ENCODE data around the gene OTP. TPM values are rescaled to one million over a fixed set of nuclear protein-coding genes. Genes with fewer than 3 reads are reported as not detected.

Gene OTP
- total and polyA plus RNA-seq, 9 donors, result not detected

DNA sequence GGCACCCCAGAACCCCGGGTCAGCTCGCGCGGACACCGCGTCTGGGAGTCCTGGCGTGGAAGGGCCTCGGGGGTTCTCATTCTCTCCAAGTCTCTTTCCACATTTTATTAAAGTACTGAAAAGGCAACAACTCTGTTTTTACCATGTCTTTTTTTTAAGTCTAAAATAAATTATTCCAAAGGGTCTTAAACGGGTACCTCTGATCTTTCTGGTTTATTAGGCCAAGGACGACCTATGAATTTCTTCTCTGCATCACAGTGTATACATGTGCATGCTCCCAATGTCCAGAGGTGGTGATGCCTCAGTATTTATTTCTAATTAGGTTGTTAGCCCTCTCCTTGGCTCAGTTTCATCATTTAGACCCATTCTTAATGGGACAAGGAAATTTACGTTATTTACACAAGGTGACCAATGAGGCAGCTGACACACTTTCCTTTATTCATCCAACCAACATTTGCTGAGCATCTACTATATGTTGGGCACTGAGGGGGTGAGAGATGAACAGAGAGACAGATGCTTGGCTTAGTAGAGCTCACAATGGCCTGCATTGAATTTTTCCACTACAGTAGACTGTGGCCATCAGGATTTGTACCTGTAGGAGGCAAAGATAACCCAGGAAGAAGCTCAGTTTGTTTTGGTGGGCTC lies 7.6 kb upstream of the OTP start:
- H3K4me1 ChIP-seq (ENCODE audit: control insufficient read depth, insufficient read depth, low read length), result peaks cover 17% of the 10 kb centered on the region
- peaks cover 81% of the 10 kb centered on the region for H3K27me3 ChIP-seq (ENCODE audit: control insufficient read depth, insufficient read depth, low read length)
- H3K9me3 ChIP-seq (replicated peaks; ENCODE audit: control insufficient read depth, low read depth, low read length), result no peaks in the 10 kb centered on the region
- no peak overlapping the region for H3K27ac ChIP-seq (ENCODE audit: low read length)
- WGBS (ENCODE audit: insufficient coverage), result 0% methylated on average over 1 of the region's 11 CpGs
- no peaks in the 10 kb centered on the region for H3K36me3 ChIP-seq (ENCODE audit: control insufficient read depth, insufficient read depth, low read length)
- no peak for DNase-seq
- no peak overlapping the region for H3K4me3 ChIP-seq (ENCODE audit: low read length)

DNA sequence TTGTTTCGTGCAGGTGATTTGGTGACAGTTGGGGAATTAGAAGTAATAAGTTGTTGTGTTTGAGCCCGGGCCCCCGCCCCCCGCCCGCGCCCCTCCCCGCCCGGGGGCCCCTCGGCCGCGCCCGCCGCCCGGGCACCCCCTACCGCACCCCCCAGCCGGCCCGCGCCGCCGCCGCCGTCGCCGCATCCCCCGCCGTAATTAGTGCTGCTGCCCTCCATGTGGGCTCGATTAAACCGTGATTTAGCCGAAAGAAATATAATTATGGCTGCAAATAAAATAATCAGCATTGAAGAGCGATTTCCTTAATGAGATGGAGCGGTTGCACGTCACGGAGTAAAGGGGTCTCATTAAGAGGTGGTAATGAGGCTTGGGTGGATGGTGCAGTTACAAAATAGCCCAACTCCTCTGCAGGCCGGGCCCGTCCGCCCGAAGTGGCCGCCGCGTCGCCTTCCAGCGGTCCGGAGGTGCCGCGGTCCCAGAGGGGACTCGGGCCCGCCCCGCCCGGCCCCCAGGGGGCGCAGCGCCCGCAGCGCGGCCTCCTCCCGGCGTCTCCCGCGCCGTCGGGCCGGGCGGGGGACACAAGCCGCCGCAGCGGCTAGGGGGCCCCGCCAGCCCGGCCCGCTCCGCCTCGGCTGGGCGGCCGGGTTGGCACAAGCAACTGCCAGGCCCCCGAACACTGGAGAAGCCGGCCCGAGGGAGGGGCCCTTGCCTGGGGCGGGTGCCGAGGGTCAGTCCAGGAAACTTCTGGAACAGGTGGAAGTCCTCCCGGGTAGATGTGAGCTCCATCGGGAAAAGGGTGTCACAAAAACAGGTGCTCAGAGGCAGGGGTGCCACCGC lies 6.9 kb upstream of the OTP start:
- H3K4me1 ChIP-seq (ENCODE audit: control insufficient read depth, insufficient read depth, low read length), result peaks cover 23% of the 10 kb centered on the region
- no peak overlapping the region for H3K27ac ChIP-seq (ENCODE audit: low read length)
- no peaks in the 10 kb centered on the region for H3K36me3 ChIP-seq (ENCODE audit: control insufficient read depth, insufficient read depth, low read length)
- H3K9me3 ChIP-seq (replicated peaks; ENCODE audit: control insufficient read depth, low read depth, low read length), result no peaks in the 10 kb centered on the region
- under 1% methylated on average over 64 of the region's 80 CpGs for WGBS (ENCODE audit: insufficient coverage)
- peak; percentile 19 for DNase-seq
- H3K4me3 ChIP-seq (ENCODE audit: low read length), result peak overlapping the region; percentile 10
- peaks cover 82% of the 10 kb centered on the region for H3K27me3 ChIP-seq (ENCODE audit: control insufficient read depth, insufficient read depth, low read length)

DNA sequence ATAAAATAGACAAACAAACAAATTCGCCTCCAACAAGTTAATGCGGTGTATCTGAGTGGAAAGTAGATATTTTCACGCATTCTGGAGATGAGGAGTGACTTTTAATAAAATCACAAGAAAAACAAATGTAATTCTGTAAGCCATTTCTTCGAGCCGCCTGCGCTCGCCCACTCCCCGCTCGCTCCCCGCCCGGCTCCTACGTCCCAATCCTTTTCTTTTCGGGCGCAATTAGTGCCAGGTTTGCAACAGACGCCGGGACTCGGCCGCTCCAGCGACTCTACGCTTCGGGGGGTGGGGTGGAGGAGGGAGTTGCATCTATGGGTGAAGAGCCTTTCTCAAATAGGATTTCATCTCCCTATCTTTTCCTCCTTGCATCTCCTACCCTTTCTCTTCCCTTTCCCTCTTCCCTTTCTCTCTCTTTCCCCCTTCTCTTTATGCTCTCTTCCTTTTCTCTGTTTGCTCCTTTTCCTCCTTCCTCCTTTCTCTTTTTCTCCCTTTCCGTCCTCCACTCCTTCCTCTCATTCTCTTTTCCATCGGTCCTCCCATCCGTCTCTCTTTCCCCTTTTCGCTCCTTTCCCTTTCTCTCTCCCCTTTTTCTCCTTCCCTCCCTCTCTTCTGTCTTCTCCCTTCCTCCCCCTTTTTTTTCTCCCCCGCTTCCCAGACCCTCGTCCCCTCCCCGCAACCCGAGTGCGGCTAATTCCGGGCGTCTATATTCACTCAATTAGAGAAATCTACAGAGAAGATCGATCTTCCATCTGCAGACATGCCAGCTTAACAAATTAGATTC lies 6.1 kb upstream of the OTP start:
- no peak overlapping the region for H3K4me3 ChIP-seq (ENCODE audit: low read length)
- peaks cover 26% of the 10 kb centered on the region for H3K4me1 ChIP-seq (ENCODE audit: control insufficient read depth, insufficient read depth, low read length)
- no peak for DNase-seq
- H3K36me3 ChIP-seq (ENCODE audit: control insufficient read depth, insufficient read depth, low read length), result no peaks in the 10 kb centered on the region
- WGBS (ENCODE audit: insufficient coverage), result 1% methylated on average over 4 of the region's 33 CpGs
- H3K9me3 ChIP-seq (replicated peaks; ENCODE audit: control insufficient read depth, low read depth, low read length), result no peaks in the 10 kb centered on the region
- H3K27ac ChIP-seq (ENCODE audit: low read length), result no peak overlapping the region
- peaks cover 84% of the 10 kb centered on the region for H3K27me3 ChIP-seq (ENCODE audit: control insufficient read depth, insufficient read depth, low read length)

DNA sequence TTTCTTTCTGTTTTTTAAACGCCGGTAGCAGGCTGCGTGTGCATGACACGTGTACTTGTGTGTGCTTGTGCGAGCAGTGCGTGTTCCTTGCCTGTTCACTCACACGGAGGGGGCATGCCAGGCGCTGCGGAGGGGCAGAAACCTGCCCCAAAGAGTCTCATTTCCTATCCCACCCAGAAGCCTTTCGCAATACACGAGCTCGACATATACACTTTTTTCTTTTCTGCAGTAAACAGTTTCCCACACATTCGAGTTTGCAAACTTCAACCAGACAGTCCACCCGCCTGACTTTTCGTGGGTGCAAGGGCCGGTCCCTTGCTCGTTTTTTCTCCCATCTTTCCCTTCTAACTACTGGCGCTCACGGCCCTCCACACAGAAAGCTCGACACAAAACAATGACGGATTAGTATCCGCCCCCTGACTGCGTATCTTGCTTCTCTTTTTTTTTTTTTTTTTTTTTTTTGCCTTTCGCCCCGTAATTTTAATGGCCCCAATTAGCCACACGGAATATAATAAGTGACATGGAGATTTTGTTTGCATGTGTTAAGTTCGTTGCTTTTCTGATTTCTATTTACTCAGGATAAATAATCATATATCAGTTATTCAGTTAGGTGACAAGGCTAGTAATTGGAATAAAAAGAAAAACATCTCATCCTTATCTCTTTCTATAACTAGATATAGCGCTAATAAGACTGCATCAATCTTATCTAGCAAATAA lies 5.3 kb upstream of the OTP start:
- Histone ChIP-seq H3K9me3 (replicated peaks; ENCODE audit: control insufficient read depth, low read depth, low read length) (no peaks in the 10 kb centered on the region), H3K4me3 (ENCODE audit: low read length) (no peak overlapping the region), H3K4me1 (ENCODE audit: control insufficient read depth, insufficient read depth, low read length) (peaks cover 30% of the 10 kb centered on the region), H3K27me3 (ENCODE audit: control insufficient read depth, insufficient read depth, low read length) (peaks cover 86% of the 10 kb centered on the region), H3K36me3 (ENCODE audit: control insufficient read depth, insufficient read depth, low read length) (no peaks in the 10 kb centered on the region), H3K27ac (ENCODE audit: low read length) (no peak overlapping the region)
- DNase-seq, result no peak
- 7% methylated on average over 16 of the region's 28 CpGs for WGBS (ENCODE audit: insufficient coverage)

DNA sequence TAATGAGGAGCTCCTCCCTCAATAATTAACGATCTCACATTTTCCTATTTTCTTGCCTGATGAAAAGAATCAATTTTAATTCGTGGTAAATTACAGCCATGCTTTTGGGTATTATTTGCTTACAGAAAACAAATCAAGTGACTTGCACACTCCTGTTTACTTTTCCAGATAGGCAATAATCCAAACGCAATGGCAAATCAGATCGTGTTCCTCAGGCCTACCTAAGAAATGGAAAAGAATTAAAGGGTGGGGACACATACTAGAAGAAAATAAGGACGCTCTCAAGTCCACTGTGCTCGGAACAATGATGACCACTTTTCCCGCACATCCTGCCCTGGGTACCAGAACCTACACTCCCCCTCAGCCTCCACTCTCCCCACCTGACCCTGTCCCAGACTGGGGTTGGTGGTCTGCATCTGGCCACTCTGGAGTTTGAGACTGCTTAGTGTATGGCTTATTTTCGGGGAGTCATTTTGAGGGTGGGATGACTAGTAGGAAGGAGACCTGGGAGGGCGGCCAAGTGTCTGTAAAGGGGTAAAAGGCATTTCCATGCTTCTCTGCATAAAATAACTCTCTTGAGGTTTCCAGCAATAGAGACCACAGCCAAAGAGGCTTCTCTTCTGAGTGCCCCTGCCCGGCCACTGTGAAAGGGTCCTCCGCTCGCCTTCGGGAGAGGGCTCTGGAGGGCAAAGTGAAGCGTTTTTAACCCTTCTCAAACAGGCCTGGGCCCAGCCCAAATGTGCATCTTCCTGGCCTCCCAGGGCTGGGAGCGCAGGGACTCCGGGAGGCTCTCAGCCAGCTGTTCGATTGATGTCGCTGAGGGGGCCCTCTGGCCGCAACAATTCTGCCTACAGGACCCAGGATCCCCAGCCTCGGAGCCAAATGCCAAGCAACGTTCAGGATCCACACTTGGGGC lies 4.5 kb upstream of the OTP start:
- Histone ChIP-seq H3K27ac (ENCODE audit: low read length) (no peak overlapping the region), H3K4me3 (ENCODE audit: low read length) (no peak overlapping the region), H3K27me3 (ENCODE audit: control insufficient read depth, insufficient read depth, low read length) (peaks cover 86% of the 10 kb centered on the region), H3K9me3 (replicated peaks; ENCODE audit: control insufficient read depth, low read depth, low read length) (no peaks in the 10 kb centered on the region), H3K36me3 (ENCODE audit: control insufficient read depth, insufficient read depth, low read length) (no peaks in the 10 kb centered on the region), H3K4me1 (ENCODE audit: control insufficient read depth, insufficient read depth, low read length) (peaks cover 33% of the 10 kb centered on the region)
- DNase-seq, result no peak
- 4% methylated on average over 11 of the region's 21 CpGs for WGBS (ENCODE audit: insufficient coverage)

DNA sequence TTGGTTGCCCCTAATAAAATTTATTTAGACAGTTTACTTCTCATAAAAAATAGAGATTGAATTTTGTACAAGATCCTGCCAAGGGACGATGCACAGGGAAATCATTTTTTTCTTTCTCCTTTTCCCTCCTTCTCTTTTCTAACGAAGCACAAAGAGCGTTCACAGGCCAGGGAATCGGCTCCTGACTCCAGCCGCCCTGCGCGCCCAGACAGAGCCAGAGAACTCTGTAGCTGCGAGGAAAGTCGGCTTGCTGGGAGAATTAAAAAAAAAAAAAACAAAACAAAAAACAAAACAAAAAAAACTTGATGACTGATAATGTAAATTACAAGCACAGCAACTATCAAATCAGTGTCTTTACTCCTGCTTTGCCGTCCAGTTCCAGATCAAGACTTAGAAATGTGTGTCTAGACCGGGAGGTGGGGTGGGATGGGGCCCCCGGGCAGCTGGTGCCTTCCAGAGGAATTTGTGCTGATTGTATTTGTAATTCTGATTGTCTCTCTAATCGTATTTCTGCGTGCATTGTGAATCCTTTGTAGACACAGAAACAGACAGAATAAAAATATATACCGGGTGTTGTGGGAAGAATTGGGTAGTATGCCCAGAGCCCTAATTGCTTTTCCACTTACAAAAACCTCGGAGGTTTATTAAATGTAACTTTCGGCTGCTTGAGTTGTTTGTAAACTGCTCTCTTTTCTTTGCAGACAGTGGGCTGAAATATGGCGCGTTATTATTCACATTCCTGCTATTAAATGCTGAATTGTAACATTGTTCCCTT lies 3.6 kb upstream of the OTP start:
- DNase-seq, result no peak
- Histone ChIP-seq H3K27ac (ENCODE audit: low read length) (no peak overlapping the region), H3K36me3 (ENCODE audit: control insufficient read depth, insufficient read depth, low read length) (no peaks in the 10 kb centered on the region), H3K4me1 (ENCODE audit: control insufficient read depth, insufficient read depth, low read length) (peaks cover 33% of the 10 kb centered on the region), H3K9me3 (replicated peaks; ENCODE audit: control insufficient read depth, low read depth, low read length) (no peaks in the 10 kb centered on the region), H3K27me3 (ENCODE audit: control insufficient read depth, insufficient read depth, low read length) (peaks cover 88% of the 10 kb centered on the region), H3K4me3 (ENCODE audit: low read length) (no peak overlapping the region)
- WGBS (ENCODE audit: insufficient coverage), result no CpG with 5 or more reads among the region's 19 CpGs

DNA sequence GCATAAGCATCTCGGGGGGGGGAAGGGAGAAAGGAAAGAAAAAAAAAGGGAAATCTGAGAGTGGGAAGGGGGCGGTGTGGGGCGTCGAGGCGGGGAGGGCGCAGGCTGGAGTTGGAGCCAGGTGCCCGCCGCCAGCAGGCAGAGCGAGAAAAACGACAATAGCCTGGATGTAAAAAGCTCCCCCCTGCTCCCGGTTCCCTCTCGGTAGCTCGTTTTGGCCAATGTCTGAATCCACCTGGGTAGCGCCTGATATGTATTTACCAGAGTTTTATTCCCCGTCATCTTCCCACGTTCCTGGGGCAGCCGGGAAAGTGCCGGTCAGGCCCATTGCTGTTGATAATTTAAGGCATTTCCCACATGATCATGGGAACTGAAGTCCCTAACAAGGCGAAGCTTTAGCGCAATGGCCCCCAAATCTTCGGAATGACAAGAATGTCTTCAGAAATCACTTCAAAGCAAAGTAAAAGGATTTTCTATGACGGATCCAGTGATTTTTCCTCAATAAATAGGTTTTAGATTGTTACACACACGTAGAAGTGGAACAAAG lies 3.0 kb upstream of the OTP start:
- DNase-seq, result no peak
- no peak overlapping the region for H3K4me3 ChIP-seq (ENCODE audit: low read length)
- peaks cover 92% of the 10 kb centered on the region for H3K27me3 ChIP-seq (ENCODE audit: control insufficient read depth, insufficient read depth, low read length)
- H3K36me3 ChIP-seq (ENCODE audit: control insufficient read depth, insufficient read depth, low read length), result no peaks in the 10 kb centered on the region
- WGBS (ENCODE audit: insufficient coverage), result 4% methylated on average over 15 of the region's 23 CpGs
- H3K9me3 ChIP-seq (replicated peaks; ENCODE audit: control insufficient read depth, low read depth, low read length), result no peaks in the 10 kb centered on the region
- H3K4me1 ChIP-seq (ENCODE audit: control insufficient read depth, insufficient read depth, low read length), result peaks cover 33% of the 10 kb centered on the region
- no peak overlapping the region for H3K27ac ChIP-seq (ENCODE audit: low read length)

DNA sequence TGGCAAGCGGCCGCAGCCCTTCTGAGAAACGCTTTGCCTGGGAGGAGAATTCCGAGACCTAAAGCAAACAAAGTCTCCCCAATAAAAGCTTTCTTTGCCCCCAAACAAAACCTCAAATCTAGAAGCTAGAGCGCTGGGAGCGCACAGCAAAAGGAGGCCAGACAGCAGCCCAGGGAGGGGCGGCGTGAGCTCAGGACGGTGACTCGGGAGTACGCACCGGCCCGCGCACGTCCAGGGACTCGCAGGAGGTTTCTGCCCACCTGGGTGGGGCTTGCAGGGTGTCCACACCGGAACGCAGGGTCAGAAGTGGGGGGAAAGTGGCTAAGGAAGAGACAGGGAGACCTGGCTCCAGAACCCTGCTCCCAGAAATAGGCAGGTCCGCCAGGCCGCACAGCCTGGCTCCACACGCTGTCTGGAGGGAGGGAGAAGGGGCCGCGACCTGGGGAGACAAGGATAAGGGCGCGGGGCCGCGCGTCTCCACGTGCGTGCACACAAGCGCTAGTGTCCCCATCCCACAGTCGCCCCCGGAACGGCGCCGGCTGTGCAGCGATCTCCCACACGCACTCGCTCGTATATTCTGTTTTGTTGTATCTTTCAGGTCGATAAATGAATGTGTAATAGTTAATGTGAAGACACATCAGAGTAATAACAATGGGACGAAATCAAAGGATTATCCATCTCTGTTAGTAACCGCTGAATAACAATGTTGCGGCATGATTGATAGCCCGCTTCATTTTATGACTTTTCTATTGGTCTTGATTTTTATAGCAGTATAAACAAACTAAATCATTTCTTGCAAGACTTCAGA lies 2.3 kb upstream of the OTP start:
- Histone ChIP-seq H3K27me3 (ENCODE audit: control insufficient read depth, insufficient read depth, low read length) (peaks cover 92% of the 10 kb centered on the region), H3K4me1 (ENCODE audit: control insufficient read depth, insufficient read depth, low read length) (peaks cover 33% of the 10 kb centered on the region), H3K9me3 (replicated peaks; ENCODE audit: control insufficient read depth, low read depth, low read length) (no peaks in the 10 kb centered on the region), H3K36me3 (ENCODE audit: control insufficient read depth, insufficient read depth, low read length) (no peaks in the 10 kb centered on the region), H3K4me3 (ENCODE audit: low read length) (no peak overlapping the region), H3K27ac (ENCODE audit: low read length) (no peak overlapping the region)
- WGBS (ENCODE audit: insufficient coverage), result 2% methylated on average over 36 of the region's 45 CpGs
- no peak for DNase-seq

All from muscle of leg (tissue), 11 donors.